A549 (cell line): Measurements from ENCODE around the gene ODF4. TPM values are rescaled to one million over a fixed set of nuclear protein-coding genes. Genes with fewer than 3 reads are reported as not detected.

Source experiments
- ATAC-seq, 2 experiments: fragments of 200-7000 bp in 1 of 2; fragments of >200 bp in 1 of 2; cut with Nextera tagmentation in 1 of 2; cut with Tn5 transposase in 1 of 2; 3 replicates each; pipeline versions ENCODE4 v1.8.0 to v1.9.1; 2018 to 2020; ENCODE audit warnings: mild to moderate bottlenecking in 1 of 2, moderate library complexity in 1 of 2
- CTCF ChIA-PET: fragments of 300-600 bp; sonication (Branson Sonifier 250); formaldehyde crosslinking; extraction: SDS; loops from one replicate; lab custom pipeline; 2021; ENCODE audit warnings: antibody characterized with exemption, inconsistent platforms; lab: Yijun Ruan, JAX
- POLR2A ChIA-PET: fragments of 350-600 bp; formaldehyde crosslinking; extraction: SDS; loops from one replicate; lab custom pipeline; 2021; ENCODE audit warnings: antibody characterized with exemption, inconsistent platforms; lab: Yijun Ruan, JAX
- DNase-seq, 2 experiments: peaks; one replicate each; pipeline versions ENCODE4 v3.0.0 to v3.0.0-alpha.2; 2011 to 2016; ENCODE audit warnings: low read depth in 1 of 2, low spot score in 1 of 2
- FAIRE-seq: peaks from 2 replicates; lab custom pipeline; 2011; peaks lifted over from hg19 to GRCh38; lab: Jason Lieb, UNC
- H3K27ac ChIP-seq, 2 experiments: fragments of >200 bp; sonication (Bioruptor Twin); formaldehyde crosslinking; 3 replicates each; pipeline ENCODE4 v1.5.1; 2016 to 2017
- H3K4me1 ChIP-seq: fragments of >200 bp; sonication (Bioruptor Twin); formaldehyde crosslinking; 3 replicates; pipeline ENCODE4 v1.6.1; 2016
- H3K4me2 ChIP-seq: fragments of >200 bp; sonication (Bioruptor Twin); formaldehyde crosslinking; 3 replicates; pipeline ENCODE4 v1.6.1; 2016
- H3K4me3 ChIP-seq: fragments of >200 bp; sonication (Bioruptor Twin); formaldehyde crosslinking; 3 replicates; pipeline ENCODE4 v1.5.1; 2016
- H3K9me3 ChIP-seq: fragments of >200 bp; sonication (Bioruptor Twin); formaldehyde crosslinking; 3 replicates; pipeline ENCODE4 v1.6.1; 2016
- CEBPB ChIP-seq, 2 experiments: fragments of >200 bp in 1 of 2; sonication (Bioruptor Twin) in 1 of 2; formaldehyde crosslinking in 1 of 2; IDR thresholded peaks; 2 replicates each; pipeline ENCODE4 v1.6.1; 2012 to 2016
- EHMT2 ChIP-seq: fragments of 200-600 bp; sonication (generic); IDR thresholded peaks from 2 replicates; pipeline ENCODE4 v1.6.1; 2016; ENCODE audit warnings: antibody characterized with exemption, low read depth, mild to moderate bottlenecking, moderate library complexity
- EP300 ChIP-seq, 2 experiments: fragments of >200 bp; sonication (Bioruptor Twin); formaldehyde crosslinking; IDR thresholded peaks; 2 replicates in 1 of 2; 3 replicates in 1 of 2; pipeline ENCODE4 v1.6.1; 2016 to 2017
- ESRRA ChIP-seq: fragments of 150-350 bp; IDR thresholded peaks from 2 replicates; pipeline ENCODE4 v1.6.1; 2014; ENCODE audit warnings: mild to moderate bottlenecking, low read length, borderline replicate concordance
- FOSB ChIP-seq: fragments of 250-450 bp; sonication (Bioruptor Pico); IDR thresholded peaks from 2 replicates; pipeline ENCODE4 v1.5.0; 2020; ENCODE audit warnings: mild to moderate bottlenecking, moderate library complexity
- FOSL2 ChIP-seq, 2 experiments: fragments of 450-650 bp in 1 of 2; fragments of >200 bp in 1 of 2; sonication (Bioruptor Twin) in 1 of 2; formaldehyde crosslinking; IDR thresholded peaks; 2 replicates each; pipeline versions ENCODE4 v1.5.0 to v1.6.1; 2016 to 2020; ENCODE audit warnings: mild to moderate bottlenecking in 1 of 2, moderate library complexity in 1 of 2
- GATA3 ChIP-seq: IDR thresholded peaks from 2 replicates; pipeline ENCODE4 v1.6.1; 2012; ENCODE audit warnings: borderline replicate concordance
- HOXA7 ChIP-seq: fragments of 250-450 bp; sonication (Bioruptor Pico); IDR thresholded peaks from 2 replicates; pipeline ENCODE4 v1.5.0; 2020; ENCODE audit warnings: mild to moderate bottlenecking, moderate library complexity
- HOXB5 ChIP-seq: fragments of 250-450 bp; sonication (Bioruptor Pico); IDR thresholded peaks from 2 replicates; pipeline ENCODE4 v1.5.0; 2020; ENCODE audit warnings: mild to moderate bottlenecking, moderate library complexity
- JUN ChIP-seq, 2 experiments: fragments of >200 bp; sonication (Bioruptor Twin); formaldehyde crosslinking; IDR thresholded peaks; 2 replicates in 1 of 2; 3 replicates in 1 of 2; pipeline ENCODE4 v1.6.1; 2016 to 2017
- KDM1A ChIP-seq: fragments of 200-600 bp; sonication (generic); IDR thresholded peaks from 2 replicates; pipeline ENCODE4 v1.6.1; 2016; ENCODE audit warnings: low read depth, mild to moderate bottlenecking
- MYC ChIP-seq: IDR thresholded peaks from 2 replicates; pipeline ENCODE4 v1.6.1; 2012; ENCODE audit warnings: mild to moderate bottlenecking, inconsistent platforms, low read length, improper control_type of control experiment, borderline replicate concordance
- NFE2L2 ChIP-seq: fragments of 150-350 bp; conservative IDR thresholded peaks from 2 replicates; pipeline ENCODE4 v1.6.1; 2014; ENCODE audit warnings: low read length
- NPAS2 ChIP-seq: fragments of 250-450 bp; sonication (Bioruptor Pico); IDR thresholded peaks from 2 replicates; pipeline ENCODE4 v1.8.0; 2022; ENCODE audit warnings: mild to moderate bottlenecking, moderate library complexity, borderline replicate concordance
- NR3C1 ChIP-seq: fragments of >200 bp; sonication (Bioruptor Twin); formaldehyde crosslinking; IDR thresholded peaks from 3 replicates; pipeline ENCODE4 v1.6.1; 2017
- RCOR1 ChIP-seq: fragments of 150-350 bp; IDR thresholded peaks from 2 replicates; pipeline ENCODE4 v1.6.1; 2014; ENCODE audit warnings: antibody characterized with exemption, low read length, low read depth
- SMC3 ChIP-seq: fragments of >200 bp; sonication (Bioruptor Twin); formaldehyde crosslinking; IDR thresholded peaks from 3 replicates; pipeline ENCODE4 v1.6.1; 2018; ENCODE audit warnings: inconsistent platforms
- SREBF2 ChIP-seq: fragments of 450-650 bp; IDR thresholded peaks from 2 replicates; pipeline ENCODE4 v1.6.1; 2014; ENCODE audit warnings: mild to moderate bottlenecking, moderate library complexity
- TFCP2L1 ChIP-seq: fragments of 250-450 bp; sonication (Bioruptor Pico); IDR thresholded peaks from 2 replicates; pipeline ENCODE4 v1.5.0; 2021; ENCODE audit warnings: mild to moderate bottlenecking
- WGBS: methylation state at CpG from one replicate; pipeline ENCODE4 v1.1.6; 2017; ENCODE audit errors: missing lambda C conversion rate; 5-methylcytosine and 5-hydroxymethylcytosine counted together
- polyA plus RNA-seq, 4 experiments: library from polyadenylated mRNA; depleted of rRNA in 3 of 4; stranded (reverse); fragments of >200 nt; fragmentation: RNase III in 1 of 4; extraction: RNeasy Plus Mini Kit Qiagen cat#74134 plus additional on column Dnase treatment in 1 of 4; gene quantifications; 2 replicates in 3 of 4; 3 replicates in 1 of 4; pipeline ENCODE4 v1.2.3, GENCODE V29; 2011 to 2017
- TF ChIP-seq, protein P1 (sequence below): fragments of >200 bp; sonication (Bioruptor Twin); formaldehyde crosslinking; IDR thresholded peaks from 3 replicates; pipeline ENCODE4 v1.5.1; 2016
- TF ChIP-seq, protein P2 (sequence below): fragments of >200 bp; sonication (Bioruptor Twin); formaldehyde crosslinking; IDR thresholded peaks from 3 replicates; pipeline ENCODE4 v1.6.1; 2016
- TF ChIP-seq, protein P3 (sequence below): IDR thresholded peaks from 2 replicates; pipeline ENCODE4 v1.6.1; 2012; ENCODE audit warnings: low read depth, borderline replicate concordance
- TF ChIP-seq, protein P4 (sequence below): fragments of 250-450 bp; sonication (Bioruptor Pico); IDR thresholded peaks from 2 replicates; pipeline ENCODE4 v1.5.0; 2020; ENCODE audit warnings: low read depth, mild to moderate bottlenecking, moderate library complexity
- TF ChIP-seq, protein P5 (sequence below): fragments of 250-450 bp; sonication (Bioruptor Pico); IDR thresholded peaks from 2 replicates; pipeline ENCODE4 v1.5.0; 2021; ENCODE audit warnings: mild to moderate bottlenecking, moderate library complexity, borderline replicate concordance

Gene ODF4
- polyA plus RNA-seq, 2 of the 4 experiments (the other 2 are of a cell fraction) = not detected

DNA sequence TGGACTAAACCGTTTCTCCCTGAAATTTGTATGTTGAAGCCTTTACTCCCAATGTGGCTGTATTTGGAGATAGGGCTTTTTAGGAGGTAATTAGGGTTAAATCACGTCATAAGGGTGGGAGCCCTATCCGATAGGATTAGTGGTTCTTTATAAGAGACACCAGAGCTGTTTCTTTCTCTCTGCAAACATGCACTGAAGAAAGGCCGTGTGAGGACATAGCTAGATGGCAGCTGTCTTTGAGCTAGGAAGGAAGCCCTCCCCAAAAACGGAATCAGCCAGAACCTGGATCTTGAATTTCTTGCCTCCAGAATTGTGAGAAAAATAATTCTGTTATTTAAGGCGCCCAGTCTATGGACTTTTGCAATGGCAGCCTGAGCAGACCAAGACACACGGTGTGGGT is 14.1 kb downstream of the ODF4 start:
- Histone ChIP-seq H3K4me2 (no peak overlapping the region), H3K4me1 (no peaks in the 10 kb centered on the region), H3K27ac (no peak overlapping the region), H3K9me3 (no peaks in the 10 kb centered on the region), H3K4me3 (no peak overlapping the region)
- ATAC-seq (no peak), DNase-seq (no peak), FAIRE-seq (no peak)
- CTCF ChIA-PET = interaction anchor here (1.0 kb wide), 2 partner anchors 8 to 23 kb away, joined by 3 to 4 read pairs; partner anchors contain the start of gene KRABD2
- 59% methylated on average over 7 of the region's 7 CpGs for WGBS
- no peak for TF ChIP-seq MYC
- TF ChIP-seq EP300 (IDR thresholded peaks at IDR 0.05) = no peak
- TF ChIP-seq SREBF2 = no peak
- TF ChIP-seq HOXA7 = no peak
- TF ChIP-seq, protein P1, sequence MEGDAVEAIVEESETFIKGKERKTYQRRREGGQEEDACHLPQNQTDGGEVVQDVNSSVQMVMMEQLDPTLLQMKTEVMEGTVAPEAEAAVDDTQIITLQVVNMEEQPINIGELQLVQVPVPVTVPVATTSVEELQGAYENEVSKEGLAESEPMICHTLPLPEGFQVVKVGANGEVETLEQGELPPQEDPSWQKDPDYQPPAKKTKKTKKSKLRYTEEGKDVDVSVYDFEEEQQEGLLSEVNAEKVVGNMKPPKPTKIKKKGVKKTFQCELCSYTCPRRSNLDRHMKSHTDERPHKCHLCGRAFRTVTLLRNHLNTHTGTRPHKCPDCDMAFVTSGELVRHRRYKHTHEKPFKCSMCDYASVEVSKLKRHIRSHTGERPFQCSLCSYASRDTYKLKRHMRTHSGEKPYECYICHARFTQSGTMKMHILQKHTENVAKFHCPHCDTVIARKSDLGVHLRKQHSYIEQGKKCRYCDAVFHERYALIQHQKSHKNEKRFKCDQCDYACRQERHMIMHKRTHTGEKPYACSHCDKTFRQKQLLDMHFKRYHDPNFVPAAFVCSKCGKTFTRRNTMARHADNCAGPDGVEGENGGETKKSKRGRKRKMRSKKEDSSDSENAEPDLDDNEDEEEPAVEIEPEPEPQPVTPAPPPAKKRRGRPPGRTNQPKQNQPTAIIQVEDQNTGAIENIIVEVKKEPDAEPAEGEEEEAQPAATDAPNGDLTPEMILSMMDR = no peak
- TF ChIP-seq, protein P2, sequence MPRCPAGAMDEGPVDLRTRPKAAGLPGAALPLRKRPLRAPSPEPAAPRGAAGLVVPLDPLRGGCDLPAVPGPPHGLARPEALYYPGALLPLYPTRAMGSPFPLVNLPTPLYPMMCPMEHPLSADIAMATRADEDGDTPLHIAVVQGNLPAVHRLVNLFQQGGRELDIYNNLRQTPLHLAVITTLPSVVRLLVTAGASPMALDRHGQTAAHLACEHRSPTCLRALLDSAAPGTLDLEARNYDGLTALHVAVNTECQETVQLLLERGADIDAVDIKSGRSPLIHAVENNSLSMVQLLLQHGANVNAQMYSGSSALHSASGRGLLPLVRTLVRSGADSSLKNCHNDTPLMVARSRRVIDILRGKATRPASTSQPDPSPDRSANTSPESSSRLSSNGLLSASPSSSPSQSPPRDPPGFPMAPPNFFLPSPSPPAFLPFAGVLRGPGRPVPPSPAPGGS = no peak
- TF ChIP-seq TFCP2L1 (CRISPR knock-in tag) = no peak
- TF ChIP-seq CEBPB (IDR thresholded peaks at IDR 0.05) = no peak
- no peak for TF ChIP-seq JUN (IDR thresholded peaks at IDR 0.05)
- TF ChIP-seq FOSB (CRISPR knock-in tag) = no peak
- POLR2A ChIA-PET = no interaction called here

DNA sequence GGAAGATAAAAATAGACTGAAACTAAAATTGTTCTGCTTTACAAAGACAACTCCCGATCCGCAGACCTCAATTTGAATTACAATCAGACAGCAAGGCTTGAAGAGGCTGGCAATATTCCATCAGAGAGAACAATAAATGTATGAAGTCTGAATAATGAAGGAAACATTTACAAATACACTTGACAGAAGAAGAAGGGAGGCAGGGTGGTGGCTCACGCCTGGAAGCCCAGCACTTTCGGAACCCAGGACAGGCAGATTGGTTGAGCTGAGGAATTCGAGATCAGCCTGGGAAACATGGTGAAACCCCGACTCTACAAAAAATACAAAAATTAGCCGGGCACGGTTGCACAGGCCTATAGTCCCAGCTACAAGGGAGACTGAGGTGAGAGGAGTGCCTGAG is 14.6 kb downstream of the ODF4 start:
- Histone ChIP-seq H3K9me3 (no peaks in the 10 kb centered on the region), H3K4me2 (no peak overlapping the region), H3K27ac (no peak overlapping the region), H3K4me3 (no peak overlapping the region), H3K4me1 (no peaks in the 10 kb centered on the region)
- POLR2A ChIA-PET = no interaction called here
- 77% methylated on average over 8 of the region's 8 CpGs for WGBS
- CTCF ChIA-PET = interaction anchor here (1.0 to 1.4 kb wide), 2 partner anchors 15 to 23 kb away, joined by 4 read pairs; partner anchors contain the start of gene KRABD2
- TF ChIP-seq, protein P2 = no peak
- no peak for TF ChIP-seq SMC3
- no peak for TF ChIP-seq GATA3
- TF ChIP-seq, protein P3, sequence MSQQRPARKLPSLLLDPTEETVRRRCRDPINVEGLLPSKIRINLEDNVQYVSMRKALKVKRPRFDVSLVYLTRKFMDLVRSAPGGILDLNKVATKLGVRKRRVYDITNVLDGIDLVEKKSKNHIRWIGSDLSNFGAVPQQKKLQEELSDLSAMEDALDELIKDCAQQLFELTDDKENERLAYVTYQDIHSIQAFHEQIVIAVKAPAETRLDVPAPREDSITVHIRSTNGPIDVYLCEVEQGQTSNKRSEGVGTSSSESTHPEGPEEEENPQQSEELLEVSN = no peak
- TF ChIP-seq ESRRA = no peak
- TF ChIP-seq SREBF2 = no peak
- no peak for TF ChIP-seq FOSL2 (IDR thresholded peaks at IDR 0.05)
- no peak for TF ChIP-seq FOSL2 (CRISPR knock-in tag; IDR thresholded peaks at IDR 0.05)
- TF ChIP-seq RCOR1 = no peak
- TF ChIP-seq, protein P4, sequence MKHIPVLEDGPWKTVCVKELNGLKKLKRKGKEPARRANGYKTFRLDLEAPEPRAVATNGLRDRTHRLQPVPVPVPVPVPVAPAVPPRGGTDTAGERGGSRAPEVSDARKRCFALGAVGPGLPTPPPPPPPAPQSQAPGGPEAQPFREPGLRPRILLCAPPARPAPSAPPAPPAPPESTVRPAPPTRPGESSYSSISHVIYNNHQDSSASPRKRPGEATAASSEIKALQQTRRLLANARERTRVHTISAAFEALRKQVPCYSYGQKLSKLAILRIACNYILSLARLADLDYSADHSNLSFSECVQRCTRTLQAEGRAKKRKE (CRISPR knock-in tag) = no peak
- TF ChIP-seq EHMT2 = no peak
- TF ChIP-seq NR3C1 = no peak
- TF ChIP-seq, protein P5, sequence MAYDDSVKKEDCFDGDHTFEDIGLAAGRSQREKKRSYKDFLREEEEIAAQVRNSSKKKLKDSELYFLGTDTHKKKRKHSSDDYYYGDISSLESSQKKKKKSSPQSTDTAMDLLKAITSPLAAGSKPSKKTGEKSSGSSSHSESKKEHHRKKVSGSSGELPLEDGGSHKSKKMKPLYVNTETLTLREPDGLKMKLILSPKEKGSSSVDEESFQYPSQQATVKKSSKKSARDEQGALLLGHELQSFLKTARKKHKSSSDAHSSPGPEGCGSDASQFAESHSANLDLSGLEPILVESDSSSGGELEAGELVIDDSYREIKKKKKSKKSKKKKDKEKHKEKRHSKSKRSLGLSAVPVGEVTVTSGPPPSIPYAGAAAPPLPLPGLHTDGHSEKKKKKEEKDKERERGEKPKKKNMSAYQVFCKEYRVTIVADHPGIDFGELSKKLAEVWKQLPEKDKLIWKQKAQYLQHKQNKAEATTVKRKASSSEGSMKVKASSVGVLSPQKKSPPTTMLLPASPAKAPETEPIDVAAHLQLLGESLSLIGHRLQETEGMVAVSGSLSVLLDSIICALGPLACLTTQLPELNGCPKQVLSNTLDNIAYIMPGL = no peak
- TF ChIP-seq NFE2L2 = no peak
- no peak for TF ChIP-seq KDM1A
- TF ChIP-seq CEBPB (IDR thresholded peaks at IDR 0.05) = no peak
- TF ChIP-seq HOXB5 (CRISPR knock-in tag) = no peak
- no peak for TF ChIP-seq NPAS2 (CRISPR knock-in tag)
- FAIRE-seq (no peak), ATAC-seq (no peak), DNase-seq (no peak)
